ENCODE results near the gene SGPP1.

GRCh38 chr14:63689132-63689531, 38.7 kb downstream of the SGPP1 start:
- no peak for TF ChIP-seq CTCF (IDR thresholded peaks at IDR 0.05)
- no peak for TF ChIP-seq POLR2A (IDR thresholded peaks at IDR 0.05)

All from right lobe of liver (tissue), 4 donors.